Suprapubic skin (tissue), 3 donors: ENCODE measurements around the gene SMG5.
"Not testable (repeated sequence)": the region's sequence is repeated elsewhere in the genome, so short reads cannot be mapped to it uniquely, and the experiment has no call there.

Source experiments
- CTCF ChIP-seq, 2 donors: fragments of 200-600 bp in 1 of 2; fragments of 450-650 bp in 1 of 2; sonication (generic) in 1 of 2; IDR thresholded peaks; one replicate each; pipeline ENCODE4 v1.5.1; 2016 to 2019; ENCODE audit warnings: antibody characterized with exemption in 2 of 2, mild to moderate bottlenecking in 1 of 2, moderate library complexity in 1 of 2
- EP300 ChIP-seq: sonication (generic); formaldehyde crosslinking; IDR thresholded peaks from one replicate; pipeline ENCODE4 v1.6.1; 2017; ENCODE audit warnings: antibody characterized with exemption
- POLR2A ChIP-seq, 2 donors: fragments of 450-650 bp; IDR thresholded peaks; one replicate each; pipeline ENCODE4 v1.6.1; 2017; ENCODE audit warnings: antibody characterized with exemption in 2 of 2, mild to moderate bottlenecking in 2 of 2, moderate library complexity in 2 of 2

DNA sequence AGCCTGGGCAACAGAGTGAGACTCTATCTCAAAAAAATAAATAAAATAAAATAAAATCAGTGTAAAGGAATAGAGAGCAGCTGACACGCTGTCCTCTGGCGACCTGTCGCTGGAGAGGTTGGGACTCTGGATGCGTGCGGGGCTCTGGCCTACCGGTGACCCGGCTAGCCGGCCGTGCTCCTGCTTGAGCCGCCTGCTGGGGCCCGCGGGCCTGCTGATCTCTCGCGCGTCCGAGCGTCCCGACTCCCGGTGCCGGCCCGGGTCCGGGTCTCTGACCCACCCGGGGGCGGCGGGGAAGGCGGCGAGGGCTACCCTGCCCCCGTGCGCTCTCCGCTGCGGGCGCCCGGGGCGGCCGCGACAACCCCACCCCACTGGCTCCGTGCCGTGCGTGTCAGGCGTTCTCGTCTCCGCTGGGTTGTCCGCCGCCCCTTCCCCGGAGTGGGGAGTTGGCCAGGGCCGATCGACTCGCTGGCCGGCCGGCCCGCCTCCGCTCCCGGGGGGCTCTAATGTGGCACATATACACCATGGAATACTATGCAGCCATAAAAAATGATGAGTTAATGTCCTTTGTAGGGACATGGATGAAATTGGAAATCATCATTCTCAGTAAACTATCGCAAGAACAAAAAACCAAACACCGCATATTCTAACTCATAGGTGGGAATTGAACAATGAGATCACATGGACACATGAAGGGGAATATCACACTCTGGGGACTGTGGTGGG is 66.1 kb downstream of the SMG5 start:
- TF ChIP-seq EP300; CTCF (IDR thresholded peaks at IDR 0.05); POLR2A (IDR thresholded peaks at IDR 0.05): not testable (repeated sequence)
